ENCODE measurements around the gene HGF.

Gene HGF

GRCh38 chr7:81676813-81677212, 93.0 kb downstream of the HGF start:
- no peak for DNase-seq

DNA sequence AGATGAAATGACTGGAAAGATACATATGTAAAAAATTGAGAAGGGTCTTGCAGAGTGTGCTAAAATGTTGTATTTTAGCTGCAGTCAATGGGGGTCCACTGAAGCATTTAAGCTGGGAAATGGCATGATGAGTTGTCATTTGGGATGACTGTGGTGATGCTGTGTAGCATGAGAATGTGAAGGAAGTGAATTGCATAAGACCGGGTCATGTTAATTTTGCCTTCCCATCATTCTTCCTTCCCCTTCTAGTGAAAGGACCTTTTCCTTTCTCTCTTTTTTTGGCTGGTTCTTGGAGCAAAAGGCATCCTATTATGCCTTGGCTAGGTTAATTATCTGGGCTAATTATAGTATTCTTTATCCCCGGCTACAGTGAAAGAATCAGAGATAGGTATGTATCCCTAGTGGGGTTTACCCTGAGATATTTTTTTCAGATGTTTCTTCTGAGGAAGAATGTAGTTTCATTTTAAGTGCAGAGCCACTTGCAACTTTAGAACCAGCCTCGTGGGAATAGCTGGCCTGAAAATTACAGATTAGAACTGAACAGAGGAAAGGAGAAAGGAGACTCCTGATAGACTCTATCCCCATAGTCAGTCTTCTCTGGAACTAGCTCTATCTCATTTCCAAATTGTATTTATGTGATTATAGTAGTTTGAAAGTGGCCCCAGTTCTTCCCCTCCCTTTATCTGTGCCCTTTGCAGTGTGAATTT, 93.6 kb downstream of the HGF start:
- no peak for DNase-seq

DNA sequence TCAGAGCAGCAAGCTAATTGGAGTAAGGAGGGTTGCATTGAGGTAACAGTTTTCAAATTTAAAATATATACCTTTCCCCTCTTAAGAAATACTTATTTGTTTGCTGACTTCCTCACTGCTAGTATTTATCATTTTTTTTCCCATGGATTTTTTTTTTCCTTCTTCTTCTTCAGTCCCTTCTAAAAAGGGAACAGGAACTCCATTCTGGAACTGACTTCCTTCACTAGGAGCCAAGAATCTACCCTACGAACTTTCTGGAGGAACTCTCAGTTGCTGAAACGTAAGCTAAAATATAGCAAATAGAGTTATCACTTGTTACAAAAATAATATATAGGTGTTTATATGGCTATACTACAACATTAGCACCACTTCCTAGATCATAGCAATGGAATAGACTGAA, 95.4 kb downstream of the HGF start:
- no peak for DNase-seq

- no peak for DNase-seq
Observed at GRCh38 chr7:81672872-81673271, 97.0 kb downstream of the HGF start.

- DNase-seq: no peak
Observed at GRCh38 chr7:81669476-81670105, 100.3 kb downstream of the HGF start.

- no peak for DNase-seq
Observed at GRCh38 chr7:81666209-81666608, 103.6 kb downstream of the HGF start.

DNA sequence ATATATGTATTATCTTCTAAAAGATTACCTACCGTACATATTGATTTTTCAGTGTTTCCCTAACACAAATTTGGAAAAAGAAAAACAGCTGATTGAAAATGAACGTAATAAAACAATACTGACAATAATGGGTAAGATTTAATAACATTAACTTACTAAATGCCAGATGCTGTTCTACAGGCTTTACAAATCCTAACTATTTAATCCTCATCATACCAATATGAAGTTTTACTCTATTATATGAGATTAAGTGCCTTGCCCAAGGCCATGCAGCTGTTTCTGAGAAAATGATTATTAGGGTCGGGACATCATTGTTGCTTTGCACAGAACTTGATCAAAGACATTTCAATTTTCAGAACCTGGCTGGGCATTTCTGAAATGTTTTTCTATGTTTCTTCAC, 104.6 kb downstream of the HGF start:
- no peak for DNase-seq

DNA sequence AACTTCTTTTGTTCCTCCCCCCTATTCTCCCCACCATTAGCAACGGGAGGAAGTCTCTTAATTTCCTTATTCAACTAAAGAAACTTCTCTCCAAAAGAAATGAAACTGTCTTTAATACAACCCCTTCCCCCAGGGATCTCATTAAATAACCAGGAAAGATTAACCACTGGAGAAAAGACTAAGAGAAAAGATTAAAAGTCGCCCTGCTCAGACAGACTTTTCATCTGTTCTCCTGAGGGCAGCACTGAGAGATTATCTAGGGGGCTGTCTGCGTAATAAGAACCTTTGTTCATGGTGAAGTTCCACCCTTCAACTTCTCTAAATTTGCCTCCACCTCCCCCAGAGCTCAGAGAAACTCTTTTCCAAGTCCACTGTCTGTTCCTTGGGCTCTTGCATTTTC, 105.5 kb downstream of the HGF start:
- DNase-seq: no peak

GRCh38 chr7:81662531-81662930, 107.3 kb downstream of the HGF start:
- DNase-seq: no peak

DNA sequence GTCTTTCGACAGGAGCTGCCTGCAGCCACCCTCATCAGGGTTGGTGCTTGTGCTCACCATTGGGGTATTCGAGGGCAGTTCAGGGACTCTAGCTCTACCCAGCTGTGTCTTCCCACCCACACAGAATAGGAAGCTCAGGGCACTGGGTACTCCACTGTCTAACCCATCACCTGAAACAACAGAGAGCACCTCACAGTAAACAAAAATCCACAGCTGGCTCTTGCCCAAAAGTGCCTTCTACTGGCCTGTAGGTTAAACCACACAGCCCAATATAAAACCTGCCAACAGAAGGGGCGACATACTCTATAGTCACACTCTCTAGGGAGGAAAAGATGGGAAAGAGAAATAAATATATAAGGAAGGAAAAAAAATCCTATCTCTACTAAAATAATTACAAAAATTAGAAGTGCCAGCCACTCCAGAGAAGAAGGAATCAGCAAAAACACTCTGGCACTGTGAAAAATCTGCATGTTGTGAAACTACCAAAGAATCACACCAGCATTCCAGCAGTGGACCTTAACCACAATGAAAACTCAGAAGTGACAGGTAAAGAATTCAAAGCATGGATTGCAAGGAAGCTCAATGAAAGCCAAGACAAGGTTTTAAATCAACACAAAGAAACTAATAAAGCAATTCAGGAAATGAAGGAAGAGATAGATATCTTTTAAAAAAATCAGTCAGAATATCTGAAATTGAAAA, 110.0 kb downstream of the HGF start:
- no peak for DNase-seq

DNA sequence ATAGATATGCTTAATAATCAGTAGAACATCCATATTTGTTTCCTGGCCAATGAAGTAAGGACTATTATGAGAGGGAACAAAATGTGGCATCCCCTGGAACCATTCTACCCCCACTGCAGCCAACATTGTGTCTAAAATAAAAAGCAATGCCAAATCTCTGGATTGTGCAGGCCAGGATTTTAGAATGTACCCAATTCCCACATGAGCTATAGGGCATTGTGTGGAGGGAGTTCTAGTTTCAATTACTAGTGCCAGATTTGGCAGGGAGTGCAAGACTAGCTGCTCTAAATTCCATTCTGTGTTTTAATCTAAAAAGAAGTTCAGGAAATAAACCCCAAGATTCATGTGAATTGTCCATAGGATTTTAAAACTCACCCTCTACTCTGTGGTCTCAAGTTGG, 112.3 kb downstream of the HGF start:
- no peak for DNase-seq

DNA sequence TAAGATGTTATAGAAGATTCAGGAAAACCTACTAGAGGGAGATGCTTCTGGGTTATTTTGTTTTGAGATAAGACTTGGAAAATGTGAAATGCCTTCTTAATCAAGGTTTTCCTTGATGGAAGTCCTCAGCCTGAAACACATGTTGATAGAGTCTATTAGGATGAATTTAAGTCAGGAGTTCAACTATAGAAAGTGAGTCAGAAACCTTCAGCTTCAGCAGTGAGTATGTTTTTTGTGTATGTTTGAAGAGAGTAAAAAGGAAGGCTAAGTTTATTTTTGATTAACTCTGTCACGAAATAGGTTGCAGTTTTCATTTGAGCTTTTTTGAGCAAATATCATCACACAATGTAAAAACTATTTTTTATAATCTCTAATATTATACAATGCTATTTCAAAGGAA, 114.6 kb downstream of the HGF start:
- DNase-seq: no peak

DNA sequence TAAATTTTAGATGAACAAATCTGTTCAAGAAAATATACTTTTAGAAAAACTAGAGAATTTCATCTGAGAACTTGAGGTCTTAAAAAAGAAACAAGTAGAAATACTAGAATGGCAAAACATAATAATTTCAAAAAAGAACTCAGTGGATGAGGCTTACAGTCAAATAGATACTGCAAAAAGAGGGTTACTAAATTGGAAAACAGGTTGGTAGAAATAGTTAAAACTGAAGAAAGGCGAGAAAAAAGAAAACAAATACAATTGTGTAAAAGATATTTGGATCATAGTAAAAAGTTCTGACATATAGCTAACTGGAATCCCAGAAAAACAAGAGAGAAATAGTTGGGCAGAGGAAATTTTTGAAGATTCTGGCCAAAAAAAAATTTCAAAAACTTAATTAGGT, 117.6 kb downstream of the HGF start:
- DNase-seq: no peak
